ENCODE data around the gene CRACR2A. TPM values are rescaled to one million over a fixed set of nuclear protein-coding genes. Genes with fewer than 3 reads are reported as not detected.
A peak's percentile ranks its signal among the peaks of the same experiment; 100 is the strongest.

CRACR2A gene
- polyA plus RNA-seq, 3 donors, result 2.8 to 10.7 (median 5.8) TPM

DNA sequence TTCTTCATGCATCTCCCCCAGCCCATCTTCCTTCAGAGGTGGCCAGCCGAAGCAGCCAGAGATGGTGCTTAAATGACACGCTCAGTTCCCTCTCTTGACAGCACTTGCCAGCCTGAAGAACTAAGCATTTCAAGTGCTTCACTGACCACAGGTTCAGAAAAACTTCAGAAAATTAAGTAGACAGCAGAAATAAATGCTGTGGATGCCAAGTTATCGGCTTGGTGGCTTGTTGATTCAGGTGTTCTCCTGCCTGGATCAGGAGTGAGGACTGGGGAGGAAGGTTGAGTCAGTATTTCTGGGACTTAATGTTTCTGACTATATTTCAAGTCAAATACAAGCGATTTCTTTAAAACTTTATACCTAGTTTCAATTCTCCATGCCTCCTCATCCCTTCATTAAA, 58.2 kb downstream of the CRACR2A start:
- TF ChIP-seq, protein P1, sequence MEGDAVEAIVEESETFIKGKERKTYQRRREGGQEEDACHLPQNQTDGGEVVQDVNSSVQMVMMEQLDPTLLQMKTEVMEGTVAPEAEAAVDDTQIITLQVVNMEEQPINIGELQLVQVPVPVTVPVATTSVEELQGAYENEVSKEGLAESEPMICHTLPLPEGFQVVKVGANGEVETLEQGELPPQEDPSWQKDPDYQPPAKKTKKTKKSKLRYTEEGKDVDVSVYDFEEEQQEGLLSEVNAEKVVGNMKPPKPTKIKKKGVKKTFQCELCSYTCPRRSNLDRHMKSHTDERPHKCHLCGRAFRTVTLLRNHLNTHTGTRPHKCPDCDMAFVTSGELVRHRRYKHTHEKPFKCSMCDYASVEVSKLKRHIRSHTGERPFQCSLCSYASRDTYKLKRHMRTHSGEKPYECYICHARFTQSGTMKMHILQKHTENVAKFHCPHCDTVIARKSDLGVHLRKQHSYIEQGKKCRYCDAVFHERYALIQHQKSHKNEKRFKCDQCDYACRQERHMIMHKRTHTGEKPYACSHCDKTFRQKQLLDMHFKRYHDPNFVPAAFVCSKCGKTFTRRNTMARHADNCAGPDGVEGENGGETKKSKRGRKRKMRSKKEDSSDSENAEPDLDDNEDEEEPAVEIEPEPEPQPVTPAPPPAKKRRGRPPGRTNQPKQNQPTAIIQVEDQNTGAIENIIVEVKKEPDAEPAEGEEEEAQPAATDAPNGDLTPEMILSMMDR (IDR thresholded peaks at IDR 0.05), result no peak
- H3K4me1 Mint-ChIP-seq, result peaks cover 8% of the 10 kb centered on the region
- H3K27ac Mint-ChIP-seq, result no peak overlapping the region
- Histone ChIP-seq H2AFZ (ENCODE audit: insufficient read depth, low read depth, low read length, poor library complexity, severe bottlenecking) (no peak overlapping the region), H3K27me3 (ENCODE audit: control insufficient read depth in 2 of 2, insufficient read depth in 2 of 2, low read length in 2 of 2) (no peaks in the 10 kb centered on the region), H3K79me2 (ENCODE audit: insufficient read depth, low read length) (no peaks in the 10 kb centered on the region), H3K4me3 (replicated peaks in 1 of 3; ENCODE audit: low read depth in 2 of 3, low read length in 3 of 3) (no peak overlapping the region), H3K9ac (ENCODE audit: insufficient read depth, low read length, poor library complexity, severe bottlenecking) (no peak overlapping the region), H3K4me2 (replicated peaks; ENCODE audit: extremely low read depth, low read length, poor library complexity, severe bottlenecking) (no peak overlapping the region), H4K20me1 (ENCODE audit: insufficient read depth, low read length) (no peaks in the 10 kb centered on the region), H3K36me3 (replicated peaks in 1 of 2; ENCODE audit: control insufficient read depth in 1 of 2, insufficient read depth in 2 of 2, low read length in 2 of 2) (peaks cover 18 to 59% of the 10 kb centered on the region in 2 donors), H3K9me3 (replicated peaks in 1 of 2; ENCODE audit: control insufficient read depth in 1 of 2, insufficient read depth in 1 of 2, low read length in 2 of 2) (peaks cover 0 to 6% of the 10 kb centered on the region in 2 donors), H3K27ac (ENCODE audit: low read depth in 1 of 2, low read length in 2 of 2) (no peak overlapping the region), H3K4me1 (ENCODE audit: control insufficient read depth in 1 of 2, insufficient read depth in 2 of 2, low read length in 2 of 2) (no peaks in the 10 kb centered on the region)
- intact Hi-C loops (cut with micrococcal nuclease), result no loop called here
- H3K36me3 Mint-ChIP-seq, result peaks cover 67 to 80% of the 10 kb centered on the region in 2 donors
- no peak overlapping the region for H3K4me3 Mint-ChIP-seq
- peaks cover 2 to 19% (median 9%) of the 10 kb centered on the region in 7 donors for H3K9me3 Mint-ChIP-seq
- DNase-seq, result no peak
- peaks cover 0 to 2% (median 0%) of the 10 kb centered on the region in 3 donors for H3K27me3 Mint-ChIP-seq (ENCODE audit: low read depth in 3 of 3)
- WGBS (ENCODE audit: insufficient coverage), result 100% methylated on average over 2 of the region's 4 CpGs

- peaks cover 0 to 6% of the 10 kb centered on the region in 2 donors for H3K9me3 ChIP-seq (replicated peaks in 1 of 2; ENCODE audit: control insufficient read depth in 1 of 2, insufficient read depth in 1 of 2, low read length in 2 of 2)
- H3K9ac ChIP-seq (ENCODE audit: insufficient read depth, low read length, poor library complexity, severe bottlenecking), result no peak overlapping the region
- peaks cover 18 to 53% of the 10 kb centered on the region in 2 donors for H3K36me3 ChIP-seq (replicated peaks in 1 of 2; ENCODE audit: control insufficient read depth in 1 of 2, insufficient read depth in 2 of 2, low read length in 2 of 2)
- peaks cover 2 to 19% (median 9%) of the 10 kb centered on the region in 7 donors for H3K9me3 Mint-ChIP-seq
- no peaks in the 10 kb centered on the region for H3K27me3 Mint-ChIP-seq (ENCODE audit: low read depth in 3 of 3)
- H3K27me3 ChIP-seq (ENCODE audit: control insufficient read depth in 2 of 2, insufficient read depth in 2 of 2, low read length in 2 of 2), result no peaks in the 10 kb centered on the region
- no peak for DNase-seq
- intact Hi-C loops (cut with micrococcal nuclease), result no loop called here
- no peak overlapping the region for H3K4me3 Mint-ChIP-seq
- no peaks in the 10 kb centered on the region for H3K4me1 Mint-ChIP-seq
- H3K27ac ChIP-seq (ENCODE audit: low read depth in 1 of 2, low read length in 2 of 2), result no peak overlapping the region
- peak overlapping the region in 1 of 7 donors; percentile 8 for H3K27ac Mint-ChIP-seq
- H3K79me2 ChIP-seq (ENCODE audit: insufficient read depth, low read length), result no peaks in the 10 kb centered on the region
- H2AFZ ChIP-seq (ENCODE audit: insufficient read depth, low read depth, low read length, poor library complexity, severe bottlenecking), result no peak overlapping the region
- TF ChIP-seq, protein P1 (IDR thresholded peaks at IDR 0.05), result no peak
- no peaks in the 10 kb centered on the region for H4K20me1 ChIP-seq (ENCODE audit: insufficient read depth, low read length)
- no peak overlapping the region for H3K4me2 ChIP-seq (replicated peaks; ENCODE audit: extremely low read depth, low read length, poor library complexity, severe bottlenecking)
- H3K36me3 Mint-ChIP-seq, result peaks cover 54 to 72% of the 10 kb centered on the region in 2 donors
- WGBS (ENCODE audit: insufficient coverage), result over 99% methylated on average over 13 of the region's 13 CpGs
- no peak overlapping the region for H3K4me3 ChIP-seq (replicated peaks in 1 of 3; ENCODE audit: low read depth in 2 of 3, low read length in 3 of 3)
- H3K4me1 ChIP-seq (ENCODE audit: control insufficient read depth in 1 of 2, insufficient read depth in 2 of 2, low read length in 2 of 2), result no peaks in the 10 kb centered on the region
Measured at GRCh38 chr12:3692616-3693365, 60.1 kb downstream of the CRACR2A start.

Measured in CD14-positive monocyte (primary cell).